ENCODE measurements around the gene CD180. TPM values are rescaled to one million over a fixed set of nuclear protein-coding genes. Genes with fewer than 3 reads are reported as not detected.

CD180 gene
- total RNA-seq, 1 donor from 2014 or later, result 0.04 TPM

- Histone ChIP-seq H3K36me3 (ENCODE audit: control insufficient read depth, insufficient read depth, low read length) (no peaks in the 10 kb centered on the region), H3K4me3 (ENCODE audit: low read depth, low read length) (no peak overlapping the region), H3K27me3 (ENCODE audit: control insufficient read depth, insufficient read depth, low read length) (no peaks in the 10 kb centered on the region)
- no peak for DNase-seq (ENCODE audit: low read depth)
- TF ChIP-seq CTCF (IDR thresholded peaks at IDR 0.05; ENCODE audit: insufficient read depth, low read length, poor library complexity, severe bottlenecking), result no peak
Observed at GRCh38 chr5:67202828-67203227, 6.2 kb upstream of the CD180 start.

GRCh38 chr5:67201897-67202549 lies 5.4 kb upstream of the CD180 start:
- Histone ChIP-seq H3K4me3 (ENCODE audit: low read depth, low read length) (no peak overlapping the region), H3K36me3 (ENCODE audit: control insufficient read depth, insufficient read depth, low read length) (no peaks in the 10 kb centered on the region), H3K27me3 (ENCODE audit: control insufficient read depth, insufficient read depth, low read length) (no peaks in the 10 kb centered on the region)
- DNase-seq (ENCODE audit: low read depth), result no peak
- TF ChIP-seq CTCF (IDR thresholded peaks at IDR 0.05; ENCODE audit: insufficient read depth, low read length, poor library complexity, severe bottlenecking), result no peak

GRCh38 chr5:67200809-67201562 lies 4.4 kb upstream of the CD180 start:
- DNase-seq (ENCODE audit: low read depth), result no peak
- no peaks in the 10 kb centered on the region for H3K27me3 ChIP-seq (ENCODE audit: control insufficient read depth, insufficient read depth, low read length)

GRCh38 chr5:67199859-67200258 lies 3.3 kb upstream of the CD180 start:
- DNase-seq (ENCODE audit: low read depth), result no peak
- no peaks in the 10 kb centered on the region for H3K27me3 ChIP-seq (ENCODE audit: control insufficient read depth, insufficient read depth, low read length)
- TF ChIP-seq CTCF (IDR thresholded peaks at IDR 0.05; ENCODE audit: insufficient read depth, low read length, poor library complexity, severe bottlenecking), result no peak
- H3K4me3 ChIP-seq (ENCODE audit: low read depth, low read length), result no peak overlapping the region
- H3K36me3 ChIP-seq (ENCODE audit: control insufficient read depth, insufficient read depth, low read length), result no peaks in the 10 kb centered on the region

More at GRCh38 chr5:67200809-67201562, 4.4 kb upstream of the CD180 start:
- Histone ChIP-seq H3K36me3 (ENCODE audit: control insufficient read depth, insufficient read depth, low read length) (no peaks in the 10 kb centered on the region), H3K4me3 (ENCODE audit: low read depth, low read length) (no peak overlapping the region)
- no peak for TF ChIP-seq CTCF (IDR thresholded peaks at IDR 0.05; ENCODE audit: insufficient read depth, low read length, poor library complexity, severe bottlenecking)

- DNase-seq (ENCODE audit: low read depth), result no peak
- Histone ChIP-seq H3K36me3 (ENCODE audit: control insufficient read depth, insufficient read depth, low read length) (no peaks in the 10 kb centered on the region), H3K27me3 (ENCODE audit: control insufficient read depth, insufficient read depth, low read length) (no peaks in the 10 kb centered on the region), H3K4me3 (ENCODE audit: low read depth, low read length) (no peak overlapping the region)
- no peak for TF ChIP-seq CTCF (IDR thresholded peaks at IDR 0.05; ENCODE audit: insufficient read depth, low read length, poor library complexity, severe bottlenecking)
Observed at GRCh38 chr5:67198917-67199316, 2.3 kb upstream of the CD180 start.

All from kidney epithelial cell (primary cell).